ENCODE data around the gene MZT2A.
"Not testable (repeated sequence)": the region's sequence is repeated elsewhere in the genome, so short reads cannot be mapped to it uniquely, and the experiment has no call there.

The MZT2A gene

GRCh38 chr2:131528981-131529863, 37.0 kb upstream of the MZT2A start:
- DNase-seq, H3K27ac Mint-ChIP-seq, H3K9me3 Mint-ChIP-seq, H3K36me3 Mint-ChIP-seq: not testable (repeated sequence)
- CTCF ChIA-PET = interaction anchor here (0.7 to 1.8 kb wide), 2 partner anchors 16 to 37 kb away, joined by 3 to 6 read pairs; partner anchors contain the start of gene MZT2A
- H3K4me1 Mint-ChIP-seq = peaks cover 17% of the 10 kb centered on the region
- H3K4me3 Mint-ChIP-seq = peak overlapping the region; percentile 64
- H3K27me3 Mint-ChIP-seq = peaks cover 18% of the 10 kb centered on the region

- not testable (repeated sequence) for H3K36me3 Mint-ChIP-seq, H3K9me3 Mint-ChIP-seq
- H3K4me3 Mint-ChIP-seq = peak within 1 kb of the TSS; percentile 79
- H3K4me1 Mint-ChIP-seq = peaks cover 17% of the 10 kb centered on the region
- peak within 1 kb of the TSS; percentile 70 for H3K27ac Mint-ChIP-seq
- H3K27me3 Mint-ChIP-seq = peaks cover 18% of the 10 kb centered on the region
- peak; percentile 88 for DNase-seq
- CTCF ChIA-PET = interaction anchor here (0.7 kb wide), 1 partner anchor 864 kb away, joined by 4 read pairs; no protein-coding TSS in a partner anchor
Observed at GRCh38 chr2:131527131-131528001, 35.2 kb upstream of the MZT2A start, which contains the start of gene CCDC74A. Gene CCDC74A (plus strand): TSS chr2:131527888. CDS start chr2:131527971, 83 bp downstream.

DNA sequence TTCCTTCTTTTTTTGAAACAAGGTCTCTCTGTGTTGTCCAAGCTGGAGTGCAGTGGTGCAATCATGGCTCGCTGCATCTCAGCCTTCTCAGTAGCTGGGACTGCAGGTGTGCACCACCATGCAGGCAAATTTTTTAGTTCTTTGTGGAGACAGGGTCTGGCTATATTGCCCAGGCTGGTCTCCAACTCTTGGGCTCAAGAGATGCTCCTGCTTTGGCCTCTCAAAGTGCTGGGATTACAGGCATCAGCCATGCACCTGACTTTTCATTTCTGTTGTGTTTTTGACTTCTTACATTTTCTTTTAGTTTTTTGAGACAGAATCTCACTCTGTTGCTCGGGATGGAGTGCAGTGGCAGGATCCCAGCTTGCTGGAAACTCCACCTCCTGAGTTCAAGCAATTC, 33.1 kb upstream of the MZT2A start:
- CTCF ChIA-PET = interaction anchor here (1.8 kb wide), 1 partner anchor 33 kb away, joined by 5 read pairs; the partner anchor contains the start of gene MZT2A
- not testable (repeated sequence) for H3K36me3 Mint-ChIP-seq, H3K9me3 Mint-ChIP-seq, H3K27ac Mint-ChIP-seq, H3K4me3 Mint-ChIP-seq, DNase-seq
- peaks cover 18% of the 10 kb centered on the region for H3K27me3 Mint-ChIP-seq
- H3K4me1 Mint-ChIP-seq = peaks cover 17% of the 10 kb centered on the region

- Mint-ChIP-seq H3K27ac (no peak overlapping the region), H3K4me3 (no peak overlapping the region), H3K36me3 (peaks cover 7% of the 10 kb centered on the region), H3K9me3 (no peaks in the 10 kb centered on the region), H3K27me3 (peaks cover 6% of the 10 kb centered on the region), H3K4me1 (peaks cover 1% of the 10 kb centered on the region)
- CTCF ChIA-PET = no interaction called here
- no peak for DNase-seq
Observed at GRCh38 chr2:131521961-131522781, 30.0 kb upstream of the MZT2A start.

GRCh38 chr2:131521524-131521923, 29.3 kb upstream of the MZT2A start:
- not testable (repeated sequence) for H3K4me3 Mint-ChIP-seq

GRCh38 chr2:131520526-131520925, 28.3 kb upstream of the MZT2A start:
- DNase-seq = no peak
- H3K9me3 Mint-ChIP-seq = no peaks in the 10 kb centered on the region
- H3K36me3 Mint-ChIP-seq = peaks cover 10% of the 10 kb centered on the region
- H3K4me3 Mint-ChIP-seq = no peak overlapping the region
- CTCF ChIA-PET = interaction anchor here (1.6 kb wide), 1 partner anchor 28 kb away, joined by 4 read pairs; no protein-coding TSS in a partner anchor
- no peaks in the 10 kb centered on the region for H3K4me1 Mint-ChIP-seq
- peaks cover 5% of the 10 kb centered on the region for H3K27me3 Mint-ChIP-seq
- no peak overlapping the region for H3K27ac Mint-ChIP-seq

More at GRCh38 chr2:131521524-131521923, 29.3 kb upstream of the MZT2A start:
- H3K27ac Mint-ChIP-seq, H3K27me3 Mint-ChIP-seq, H3K4me1 Mint-ChIP-seq, CTCF ChIA-PET, DNase-seq, H3K9me3 Mint-ChIP-seq, H3K36me3 Mint-ChIP-seq: not testable (repeated sequence)

DNA sequence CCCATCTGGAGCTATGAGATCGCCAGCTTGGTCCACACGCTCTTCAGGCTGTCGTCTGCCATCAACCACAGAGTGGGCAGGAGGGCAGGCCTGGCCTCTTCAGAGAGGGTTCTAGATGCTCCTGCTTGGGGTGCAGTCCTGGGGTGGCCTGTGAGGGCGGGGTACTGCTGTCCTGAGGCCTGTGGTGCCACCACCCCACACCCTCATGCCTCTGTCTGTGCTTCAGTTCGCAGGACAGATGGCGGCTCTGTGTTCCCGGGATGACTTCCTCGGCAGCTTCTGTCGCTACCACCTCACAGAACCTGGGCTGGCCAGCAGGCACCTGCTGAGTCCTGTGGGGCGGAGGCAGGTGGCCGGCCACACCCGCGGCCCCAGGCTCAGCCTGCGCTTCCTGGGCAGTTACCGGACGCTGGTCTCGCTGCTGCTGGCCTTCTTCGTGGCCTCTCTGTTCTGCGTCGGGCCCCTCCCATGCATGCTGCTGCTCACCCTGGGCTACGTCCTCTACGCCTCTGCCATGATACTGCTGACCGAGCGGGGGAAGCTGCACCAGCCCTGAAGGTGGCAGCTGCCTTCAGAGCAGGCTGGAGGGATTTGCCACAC, 27.8 kb upstream of the MZT2A start:
- not testable (repeated sequence) for H3K4me1 Mint-ChIP-seq, H3K4me3 Mint-ChIP-seq, H3K9me3 Mint-ChIP-seq, H3K36me3 Mint-ChIP-seq, DNase-seq, H3K27ac Mint-ChIP-seq, H3K27me3 Mint-ChIP-seq
- CTCF ChIA-PET = interaction anchor here (1.6 kb wide), 1 partner anchor 27 kb away, joined by 4 read pairs; no protein-coding TSS in a partner anchor

GRCh38 chr2:131519466-131519865, 27.3 kb upstream of the MZT2A start:
- no peak overlapping the region for H3K4me3 Mint-ChIP-seq
- H3K36me3 Mint-ChIP-seq = peaks cover 11% of the 10 kb centered on the region
- H3K9me3 Mint-ChIP-seq = no peaks in the 10 kb centered on the region
- no peaks in the 10 kb centered on the region for H3K4me1 Mint-ChIP-seq
- CTCF ChIA-PET = interaction anchor here (1.6 kb wide), 1 partner anchor 27 kb away, joined by 4 read pairs; no protein-coding TSS in a partner anchor
- no peak for DNase-seq
- no peaks in the 10 kb centered on the region for H3K27me3 Mint-ChIP-seq
- H3K27ac Mint-ChIP-seq = no peak overlapping the region

DNA sequence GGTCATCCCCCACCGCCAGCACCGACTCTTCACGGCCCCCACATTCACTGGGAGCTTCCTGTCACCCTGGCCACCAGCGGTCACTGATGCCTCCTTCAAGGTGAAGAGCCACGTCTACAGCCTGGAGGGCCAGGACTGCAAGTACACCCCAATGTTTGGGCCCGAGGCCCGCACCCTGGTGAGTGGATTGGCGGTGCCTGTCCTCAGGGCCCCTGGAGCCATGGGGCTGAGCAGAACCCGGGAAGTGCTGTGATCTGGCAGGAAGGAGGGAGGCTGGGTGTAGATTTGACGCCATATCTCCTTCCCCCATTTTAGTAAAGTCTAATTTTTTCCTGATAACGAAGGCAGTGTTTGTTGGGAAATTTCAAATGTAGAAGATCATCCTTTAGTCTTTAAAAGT, 26.3 kb upstream of the MZT2A start:
- H3K27ac Mint-ChIP-seq, H3K9me3 Mint-ChIP-seq, CTCF ChIA-PET, DNase-seq, H3K4me1 Mint-ChIP-seq, H3K4me3 Mint-ChIP-seq, H3K27me3 Mint-ChIP-seq: not testable (repeated sequence)
- peaks cover 13% of the 10 kb centered on the region for H3K36me3 Mint-ChIP-seq

DNA sequence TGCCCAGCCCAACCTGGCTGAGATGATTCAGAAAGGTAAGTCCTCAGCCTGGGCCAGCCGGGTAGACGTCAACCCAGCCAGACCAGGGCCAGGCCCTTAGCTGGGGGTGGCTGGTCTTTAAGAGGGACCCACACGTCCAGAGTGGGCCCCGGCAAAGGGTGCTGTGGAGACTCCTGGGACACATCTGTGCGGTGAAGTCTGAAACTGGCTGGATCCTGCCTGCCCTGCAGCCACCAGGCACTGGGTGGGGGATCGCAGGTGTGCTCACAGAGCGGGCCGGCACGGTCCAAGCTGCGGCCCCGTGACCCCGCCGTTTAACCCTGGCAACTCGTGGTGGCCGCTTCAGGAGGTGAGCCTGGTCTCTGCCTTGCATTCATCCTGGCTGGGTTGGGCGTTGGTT, 25.7 kb upstream of the MZT2A start:
- H3K27ac Mint-ChIP-seq, CTCF ChIA-PET, H3K27me3 Mint-ChIP-seq, H3K9me3 Mint-ChIP-seq, H3K4me3 Mint-ChIP-seq, H3K4me1 Mint-ChIP-seq: not testable (repeated sequence)
- DNase-seq = peak; percentile 11
- H3K36me3 Mint-ChIP-seq = peaks cover 13% of the 10 kb centered on the region

GRCh38 chr2:131517106-131517831, 25.1 kb upstream of the MZT2A start:
- H3K4me3 Mint-ChIP-seq = no peak overlapping the region
- H3K9me3 Mint-ChIP-seq = no peaks in the 10 kb centered on the region
- peak overlapping the region; percentile 11 for H3K27ac Mint-ChIP-seq
- H3K27me3 Mint-ChIP-seq = no peaks in the 10 kb centered on the region
- peaks cover 16% of the 10 kb centered on the region for H3K36me3 Mint-ChIP-seq
- H3K4me1 Mint-ChIP-seq = peaks cover 2% of the 10 kb centered on the region
- CTCF ChIA-PET = no interaction called here
- no peak for DNase-seq

GRCh38 chr2:131516621-131517020, 24.4 kb upstream of the MZT2A start:
- H3K36me3 Mint-ChIP-seq = peaks cover 17% of the 10 kb centered on the region
- H3K27ac Mint-ChIP-seq, H3K4me1 Mint-ChIP-seq, CTCF ChIA-PET, H3K27me3 Mint-ChIP-seq, DNase-seq, H3K4me3 Mint-ChIP-seq, H3K9me3 Mint-ChIP-seq: not testable (repeated sequence)

GRCh38 chr2:131516011-131516410, 23.8 kb upstream of the MZT2A start:
- no peak for DNase-seq
- CTCF ChIA-PET = no interaction called here
- Mint-ChIP-seq H3K4me3 (no peak overlapping the region), H3K36me3 (peaks cover 17% of the 10 kb centered on the region), H3K9me3 (no peaks in the 10 kb centered on the region), H3K4me1 (peaks cover 3% of the 10 kb centered on the region), H3K27ac (no peak overlapping the region), H3K27me3 (no peaks in the 10 kb centered on the region)
